Suprapubic skin (tissue), 3 donors: ENCODE data around the gene MUC5AC.
"Not testable (repeated sequence)": the region's sequence is repeated elsewhere in the genome, so short reads cannot be mapped to it uniquely, and the experiment has no call there.

Experiments
- CTCF ChIP-seq, 2 donors: fragments of 200-600 bp in 1 of 2; fragments of 450-650 bp in 1 of 2; sonication (generic) in 1 of 2; IDR thresholded peaks; one replicate each; pipeline ENCODE4 v1.5.1; 2016 to 2019; ENCODE audit warnings: antibody characterized with exemption in 2 of 2, mild to moderate bottlenecking in 1 of 2, moderate library complexity in 1 of 2
- POLR2A ChIP-seq, 2 donors: fragments of 450-650 bp; IDR thresholded peaks; one replicate each; pipeline ENCODE4 v1.6.1; 2017; ENCODE audit warnings: antibody characterized with exemption in 2 of 2, mild to moderate bottlenecking in 2 of 2, moderate library complexity in 2 of 2

- not testable (repeated sequence) for TF ChIP-seq CTCF, POLR2A (IDR thresholded peaks at IDR 0.05)
These were observed 30.8 kb downstream of the MUC5AC start for GRCh38 chr11:1188451-1189130.
